Kidney tubule cell (primary cell): Measurements from ENCODE around the gene ZBTB12.
A peak's percentile ranks its signal among the peaks of the same experiment; 100 is the strongest.
"Not testable (repeated sequence)": the region's sequence is repeated elsewhere in the genome, so short reads cannot be mapped to it uniquely, and the experiment has no call there.

Source experiments
- DNase-seq: peaks from one replicate; pipeline ENCODE4 v3.0.0-alpha.2; 2018; ENCODE audit warnings: low spot score

Gene ZBTB12

GRCh38 chr6:31920811-31921210 is 18.9 kb upstream of the ZBTB12 start:
- DNase-seq = no peak

GRCh38 chr6:31919624-31920303 is 17.9 kb upstream of the ZBTB12 start:
- DNase-seq = no peak

- DNase-seq = no peak
Measured at GRCh38 chr6:31918069-31918720, 16.3 kb upstream of the ZBTB12 start.

- DNase-seq = no peak
Measured at GRCh38 chr6:31915756-31916155, 13.9 kb upstream of the ZBTB12 start.

- no peak for DNase-seq
Measured at GRCh38 chr6:31915351-31915750, 13.5 kb upstream of the ZBTB12 start.

- no peak for DNase-seq
Measured at GRCh38 chr6:31911826-31912585, 10.1 kb upstream of the ZBTB12 start.

GRCh38 chr6:31909298-31909697 is 7.4 kb upstream of the ZBTB12 start:
- DNase-seq = not testable (repeated sequence)

GRCh38 chr6:31908791-31909190 is 6.9 kb upstream of the ZBTB12 start:
- DNase-seq = peak; percentile 37

- DNase-seq = not testable (repeated sequence)
Measured at GRCh38 chr6:31908255-31908654, 6.4 kb upstream of the ZBTB12 start.

- peak; percentile 67 for DNase-seq
Measured at GRCh38 chr6:31907158-31907813, 5.4 kb upstream of the ZBTB12 start.

- DNase-seq = not testable (repeated sequence)
Measured at GRCh38 chr6:31906727-31907126, 4.8 kb upstream of the ZBTB12 start.

GRCh38 chr6:31906122-31906521 is 4.2 kb upstream of the ZBTB12 start:
- DNase-seq = no peak

GRCh38 chr6:31905041-31905440 is 3.2 kb upstream of the ZBTB12 start:
- no peak for DNase-seq

- no peak for DNase-seq
Measured at GRCh38 chr6:31903957-31904356, 2.1 kb upstream of the ZBTB12 start.

- peak; percentile 29 for DNase-seq
Measured at GRCh38 chr6:31901415-31901952, 402 bp downstream of the ZBTB12 start.

- DNase-seq = peak; percentile 30
Measured at GRCh38 chr6:31900917-31901414, 920 bp downstream of the ZBTB12 start.

GRCh38 chr6:31899882-31900722 is 1.8 kb downstream of the ZBTB12 start:
- no peak for DNase-seq

- DNase-seq = no peak
Measured at GRCh38 chr6:31899215-31899614, 2.7 kb downstream of the ZBTB12 start.

GRCh38 chr6:31898383-31899011 is 3.4 kb downstream of the ZBTB12 start:
- DNase-seq = peak; percentile 55

- DNase-seq = peak; percentile 87
Measured at GRCh38 chr6:31897612-31898382, 4.1 kb downstream of the ZBTB12 start, which contains the start of gene EHMT2. Gene EHMT2, minus strand, starts transcription at chr6:31897698. Its CDS starts 21 bp downstream, at chr6:31897677.
